ENCODE results near the gene GAL3ST2. TPM values are rescaled to one million over a fixed set of nuclear protein-coding genes. Genes with fewer than 3 reads are reported as not detected.

GAL3ST2 gene
- not detected in 2 replicates for total RNA-seq

DNA sequence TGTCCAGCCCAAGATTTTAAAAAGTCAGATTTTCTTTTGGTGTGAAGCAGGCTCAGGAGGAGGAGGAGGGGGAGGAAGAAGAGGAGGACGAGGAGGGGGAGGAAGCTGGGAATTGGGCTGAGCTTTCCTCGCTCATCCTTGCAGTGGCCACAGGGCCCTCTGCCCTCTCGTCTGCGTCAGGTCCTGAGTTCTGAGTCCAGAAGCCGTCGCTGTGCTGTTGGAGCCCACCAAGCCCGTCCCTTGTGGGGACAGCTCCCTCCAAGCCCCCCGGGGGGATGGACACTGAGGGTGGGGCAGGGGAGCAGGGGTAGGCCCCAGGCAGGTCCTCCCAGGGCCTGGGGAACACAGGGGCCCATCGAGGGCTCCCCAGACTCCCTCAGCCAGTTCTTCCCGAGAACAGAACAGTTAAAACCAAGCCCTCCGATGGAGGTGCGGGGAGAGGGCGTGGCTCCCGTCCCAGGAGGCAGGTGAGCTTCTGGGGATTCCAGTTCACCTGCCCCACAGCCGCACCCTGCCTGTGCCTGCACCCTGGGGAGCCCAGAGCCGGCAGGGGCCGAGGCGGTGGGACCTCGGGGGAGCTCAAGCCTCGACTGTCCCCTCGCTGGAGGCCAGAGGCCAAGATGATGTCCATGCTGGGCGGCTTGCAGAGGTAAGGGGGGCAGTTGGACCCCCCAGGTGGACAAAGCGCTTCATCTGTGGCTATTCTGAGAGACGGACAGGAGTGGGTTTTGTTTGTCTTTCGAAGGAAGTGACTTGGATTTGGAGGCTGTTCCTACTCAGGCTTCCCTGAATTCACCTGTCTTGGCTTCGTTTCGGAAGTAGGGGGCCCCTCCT, at the start of gene GAL3ST2:
Gene GAL3ST2, plus strand, starts transcription at position 487 of the 834 bp plus-strand sequence. Its CDS starts 134 bp downstream, at position 621.

DNA sequence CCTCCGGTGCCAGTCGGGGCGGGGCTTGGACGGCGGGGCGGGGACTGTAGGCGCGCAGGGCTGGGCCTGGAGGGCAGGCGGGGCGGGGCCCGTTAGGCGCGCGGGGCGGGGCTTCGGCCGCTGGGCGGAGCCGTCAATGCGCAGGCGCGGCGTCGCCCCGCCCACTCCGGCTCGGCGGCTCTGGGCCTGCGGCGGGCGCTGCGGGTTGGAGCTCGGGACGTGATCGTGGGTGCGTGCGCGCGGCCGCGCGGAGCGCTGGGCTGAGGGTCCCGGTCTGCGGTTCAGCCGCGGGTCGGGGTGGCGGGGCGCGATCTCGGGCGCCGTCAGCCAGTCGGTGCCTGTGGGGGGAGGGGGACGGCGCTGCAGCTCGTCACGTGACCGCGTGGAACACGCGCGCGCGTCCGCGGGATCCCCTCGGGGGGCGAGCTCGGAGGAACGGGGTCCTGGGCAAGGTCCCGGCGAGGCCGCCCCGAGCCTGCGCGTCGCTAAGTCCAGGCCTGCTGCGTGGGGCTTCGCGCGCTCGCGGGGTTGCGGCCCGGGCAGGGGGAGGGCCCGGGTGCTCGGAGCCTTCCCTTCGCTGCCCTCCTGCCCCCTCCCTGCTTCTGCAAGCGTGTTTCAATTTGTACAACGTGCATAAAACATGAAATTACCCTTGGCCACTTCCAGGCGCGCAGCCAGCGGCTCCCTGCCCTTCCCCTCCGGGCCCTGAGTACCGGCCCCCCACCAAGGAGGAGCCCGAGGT, 42.0 kb upstream of the GAL3ST2 start, which contains the start of gene D2HGDH:
Gene D2HGDH, plus strand, starts transcription at position 164 of the 742 bp plus-strand sequence. CDS start 595 bp downstream, outside the sequence.

DNA sequence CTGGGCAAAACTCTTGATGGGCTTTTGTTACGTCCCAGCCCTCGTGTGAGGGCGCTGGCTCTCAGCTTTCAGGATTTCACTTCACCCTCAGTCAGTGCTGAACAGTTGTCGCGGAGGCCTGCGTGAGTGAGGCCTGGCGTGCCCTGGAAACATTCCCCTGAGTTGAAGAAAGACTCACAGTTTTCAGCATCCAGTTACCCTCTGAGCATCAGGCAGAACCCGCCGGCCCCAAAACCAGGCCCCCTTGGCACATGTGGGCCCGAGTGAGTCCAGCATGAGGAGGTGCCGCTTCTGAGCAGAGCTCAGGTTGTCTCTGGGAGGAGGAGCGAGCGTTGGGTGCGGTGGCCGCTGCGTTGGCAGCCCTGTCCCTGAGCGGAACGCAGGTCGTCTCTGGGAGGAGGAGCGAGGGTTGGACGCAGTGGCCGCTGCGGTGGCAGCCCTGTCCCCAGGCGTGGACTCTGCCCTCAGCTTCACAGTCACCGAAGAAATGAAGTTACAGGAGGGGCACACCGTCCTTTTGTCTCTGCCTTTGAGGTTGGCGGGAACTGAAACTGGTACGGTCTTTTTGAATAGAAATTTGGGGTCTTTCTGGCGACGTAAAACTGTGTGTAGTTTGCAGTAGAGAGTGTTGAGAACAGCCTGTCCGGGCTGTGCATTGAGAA, 32.2 kb downstream of the GAL3ST2 start, which contains the start of gene NEU4:
Gene NEU4, plus strand, starts transcription at position 473 of the 662 bp plus-strand sequence. CDS start 5,292 bp downstream, outside the sequence.

Other genes starting within 250 kb of the GAL3ST2 start
- gene BOK, start 218.1 kb upstream of the GAL3ST2 start, total RNA-seq: 111 TPM in 2 replicates
- 55.7 and 56.1 TPM in 2 replicates for gene THAP4, start 139.7 kb upstream of the GAL3ST2 start, total RNA-seq
- gene ATG4B, start 139.1 kb upstream of the GAL3ST2 start, total RNA-seq: 58.3 and 61.6 TPM in 2 replicates
- 116 and 134 TPM in 2 replicates for gene DTYMK, start 90.0 kb upstream of the GAL3ST2 start, total RNA-seq
- 15.9 and 22.1 TPM in 2 replicates for gene ING5, start 74.8 kb upstream of the GAL3ST2 start, total RNA-seq
- gene D2HGDH, start 42.2 kb upstream of the GAL3ST2 start, total RNA-seq: 7.5 and 10.5 TPM in 2 replicates
- gene NEU4, start 32.4 kb downstream of the GAL3ST2 start, total RNA-seq: not detected in 2 replicates
- gene PDCD1, start 82.1 kb downstream of the GAL3ST2 start, total RNA-seq: not detected in 2 replicates
- not detected in 2 replicates for gene RTP5, start 92.9 kb downstream of the GAL3ST2 start, total RNA-seq

Measured in mammary microvascular endothelial cell (primary cell).